HG03196 (cell line): ENCODE data around the gene FBXW11.

Experiments used
- ATAC-seq: cut with Tn5 transposase; IDR thresholded peaks from one replicate; pipeline ENCODE4 v1.9.1; 2021; ENCODE audit not compliant: unreplicated experiment

The FBXW11 gene

GRCh38 chr5:171847026-171847425 lies 159.4 kb downstream of the FBXW11 start:
- no peak for ATAC-seq

- ATAC-seq, result no peak
Measured at GRCh38 chr5:171846323-171846722, 160.1 kb downstream of the FBXW11 start.

DNA sequence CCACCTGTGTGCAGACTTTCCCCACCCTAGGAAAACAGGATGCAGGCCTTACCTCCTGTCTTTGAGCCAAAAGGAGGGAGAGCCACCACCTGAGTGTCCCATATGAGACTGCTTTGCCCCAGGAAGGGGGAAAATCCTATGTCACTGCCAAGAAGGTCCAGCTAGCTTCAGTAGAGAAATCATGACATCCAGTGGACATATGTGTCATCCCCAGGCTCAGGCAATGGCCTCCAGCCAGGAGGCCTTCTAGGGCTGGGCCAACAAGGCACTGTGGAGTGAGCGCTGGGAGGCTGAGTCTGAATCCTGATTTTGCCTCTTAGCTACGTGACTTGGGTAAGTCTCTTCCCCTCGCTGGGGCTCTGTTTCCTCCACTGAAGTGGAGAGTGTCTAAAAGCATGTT lies 160.6 kb downstream of the FBXW11 start:
- no peak for ATAC-seq

- no peak for ATAC-seq
Measured at GRCh38 chr5:171845040-171845630, 161.3 kb downstream of the FBXW11 start.

- ATAC-seq, result no peak
Measured at GRCh38 chr5:171842777-171843328, 163.6 kb downstream of the FBXW11 start.

GRCh38 chr5:171841984-171842776 lies 164.3 kb downstream of the FBXW11 start:
- ATAC-seq, result no peak

DNA sequence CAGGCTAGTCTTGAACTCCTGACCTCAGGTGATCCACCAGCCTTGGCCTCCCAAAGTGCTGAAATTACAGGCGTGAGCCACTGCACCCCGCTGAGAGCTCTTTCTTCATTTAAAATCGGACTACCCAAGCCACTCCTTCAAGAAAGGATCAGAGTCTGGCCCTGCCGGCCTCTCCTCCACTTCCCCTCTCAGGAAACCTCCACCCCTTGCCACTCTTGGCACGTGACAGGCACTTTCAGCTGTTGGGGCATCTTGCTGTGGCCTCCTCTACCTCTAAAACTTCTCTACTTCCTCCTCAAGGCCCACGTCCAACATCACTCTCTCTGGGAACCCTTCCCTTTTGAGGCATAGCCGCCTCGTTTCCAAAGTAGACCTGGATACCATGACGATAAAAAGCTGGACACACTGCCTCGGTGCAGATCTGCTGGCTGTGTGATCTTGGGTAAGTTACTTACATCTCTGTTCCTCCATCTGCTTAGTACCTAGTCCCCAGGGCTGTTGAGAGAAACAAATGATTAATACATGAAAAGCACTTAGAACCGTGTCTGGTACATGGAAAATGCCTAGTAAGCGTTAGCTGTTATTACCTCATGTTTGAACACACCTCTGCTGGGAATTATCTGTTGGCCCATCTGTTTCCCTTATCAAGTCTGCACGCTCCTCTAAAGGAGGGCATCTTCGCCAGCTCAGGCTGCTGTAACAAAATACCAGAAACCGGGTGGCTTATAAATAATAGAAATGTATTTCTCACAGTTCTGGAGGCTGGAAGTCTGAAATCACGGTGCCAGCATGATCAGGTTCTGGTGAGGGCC lies 165.5 kb downstream of the FBXW11 start:
- no peak for ATAC-seq

DNA sequence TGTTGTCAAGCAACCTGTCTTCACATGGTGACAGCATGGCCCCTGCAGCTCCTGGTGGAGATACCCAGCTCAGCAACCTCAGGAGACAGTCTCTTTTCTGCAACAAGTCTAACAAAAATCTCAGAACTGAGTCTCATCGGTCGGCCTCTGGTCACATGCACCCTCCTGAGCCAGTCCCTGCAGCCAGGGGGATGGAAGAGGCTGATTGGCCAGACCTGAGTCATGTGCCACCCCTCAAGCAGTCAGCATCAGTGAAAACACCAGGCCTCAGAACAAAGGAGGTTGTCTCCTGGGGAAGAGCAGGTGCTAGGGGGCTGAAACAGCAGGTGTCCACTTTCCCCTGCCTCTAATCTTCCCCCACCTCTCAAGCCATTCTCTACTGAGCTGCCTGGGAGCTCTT lies 166.4 kb downstream of the FBXW11 start:
- ATAC-seq, result no peak

- no peak for ATAC-seq
Measured at GRCh38 chr5:171839112-171839511, 167.3 kb downstream of the FBXW11 start.

- ATAC-seq, result no peak
Measured at GRCh38 chr5:171838066-171838465, 168.4 kb downstream of the FBXW11 start.

DNA sequence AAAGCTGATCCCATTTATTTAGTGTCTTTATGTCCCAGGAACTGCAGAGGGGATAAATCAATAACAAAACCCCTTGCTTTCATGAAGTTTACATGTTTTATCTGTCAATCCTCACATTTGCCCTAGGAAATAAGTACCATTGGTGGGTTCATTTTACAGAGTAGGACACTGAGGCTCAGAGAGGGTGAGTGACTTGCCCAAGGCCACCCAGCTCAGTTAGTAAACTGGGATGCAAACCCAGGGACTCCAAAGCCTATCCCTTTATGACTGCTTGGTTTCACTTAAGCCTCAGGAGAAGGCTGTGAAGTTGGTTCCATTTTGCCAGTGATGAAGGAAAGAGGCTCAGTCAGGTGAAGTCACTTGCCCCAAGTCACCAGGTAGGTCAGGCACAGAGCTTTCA lies 168.9 kb downstream of the FBXW11 start:
- no peak for ATAC-seq

GRCh38 chr5:171835066-171835465 lies 171.4 kb downstream of the FBXW11 start:
- ATAC-seq, result no peak

DNA sequence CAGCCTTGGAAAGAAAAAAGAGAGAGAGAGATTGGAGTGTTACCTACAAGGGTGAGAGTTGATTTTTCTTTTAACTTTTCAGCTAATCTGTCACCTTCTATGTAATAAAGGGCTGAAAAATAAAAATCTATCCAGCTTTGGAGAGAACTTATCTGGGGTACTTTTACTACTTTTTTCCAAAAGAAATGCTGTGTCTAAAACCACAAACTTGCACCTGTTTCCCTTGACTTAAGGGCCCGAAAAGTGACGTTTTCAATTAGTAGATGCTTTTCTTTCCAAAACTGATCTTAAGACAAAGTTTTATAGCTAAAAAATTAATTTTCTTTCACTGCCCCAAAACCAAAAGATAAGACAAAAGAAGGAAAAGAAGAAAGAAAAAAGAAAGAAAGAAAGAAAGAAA lies 172.0 kb downstream of the FBXW11 start:
- no peak for ATAC-seq

GRCh38 chr5:171832775-171833174 lies 173.7 kb downstream of the FBXW11 start:
- ATAC-seq, result no peak

- no peak for ATAC-seq
Measured at GRCh38 chr5:171830686-171831085, 175.8 kb downstream of the FBXW11 start.

DNA sequence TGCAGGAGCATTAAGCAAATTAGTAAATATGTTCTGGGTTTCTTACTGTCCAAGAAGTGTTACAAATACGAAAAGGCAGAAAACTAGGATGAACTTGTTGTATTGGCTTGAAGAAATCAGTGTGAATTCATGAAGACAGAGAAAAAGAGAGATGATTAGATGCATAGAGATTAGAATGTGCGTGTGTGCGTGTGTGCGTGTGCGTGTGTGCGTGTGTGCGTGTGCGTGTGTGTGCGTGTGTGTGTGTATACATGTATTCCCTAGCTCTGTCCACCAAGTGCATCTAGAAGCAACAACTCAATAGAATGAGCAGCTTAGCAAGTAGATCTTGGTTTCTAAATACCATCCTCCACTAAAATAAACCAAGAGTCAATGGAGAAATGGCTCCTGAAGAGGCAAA lies 179.3 kb downstream of the FBXW11 start:
- no peak for ATAC-seq

DNA sequence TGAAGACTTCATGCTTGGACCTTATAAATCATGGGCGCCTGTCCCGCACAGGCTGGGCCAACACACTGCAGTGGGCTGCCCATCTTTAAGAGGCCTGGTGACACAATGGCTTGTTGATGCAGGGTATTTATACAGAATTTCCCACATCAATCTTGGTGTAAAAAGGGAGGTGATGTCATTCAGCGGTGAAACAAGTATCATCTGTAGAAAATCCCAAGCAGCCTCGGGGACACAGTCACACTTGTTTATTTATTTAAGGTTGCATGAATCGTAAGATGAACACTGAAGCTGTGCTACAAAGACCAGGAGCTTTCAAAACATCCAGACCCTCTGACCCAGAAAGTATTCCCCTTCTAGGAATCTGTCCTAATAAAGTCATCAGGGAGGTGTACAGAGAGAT lies 180.3 kb downstream of the FBXW11 start:
- no peak for ATAC-seq

DNA sequence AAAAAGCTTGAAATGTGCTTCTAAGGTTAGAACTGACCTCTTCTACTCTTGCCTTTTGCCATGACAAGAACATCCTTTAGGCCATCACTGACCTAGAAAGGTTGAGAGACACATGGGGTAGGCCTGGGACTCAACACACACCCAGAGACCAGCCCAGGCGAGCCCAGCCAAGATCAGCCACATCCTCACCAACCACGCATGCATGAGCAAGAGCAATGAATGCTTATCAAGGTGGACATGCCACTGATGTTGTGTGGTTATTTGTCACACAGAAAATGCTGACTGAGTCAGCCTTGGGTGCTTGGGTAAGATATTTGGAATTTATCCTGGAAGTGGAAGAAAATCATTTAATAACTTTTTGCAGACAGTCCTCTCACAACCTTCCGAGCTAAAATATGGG lies 181.4 kb downstream of the FBXW11 start:
- ATAC-seq, result no peak

DNA sequence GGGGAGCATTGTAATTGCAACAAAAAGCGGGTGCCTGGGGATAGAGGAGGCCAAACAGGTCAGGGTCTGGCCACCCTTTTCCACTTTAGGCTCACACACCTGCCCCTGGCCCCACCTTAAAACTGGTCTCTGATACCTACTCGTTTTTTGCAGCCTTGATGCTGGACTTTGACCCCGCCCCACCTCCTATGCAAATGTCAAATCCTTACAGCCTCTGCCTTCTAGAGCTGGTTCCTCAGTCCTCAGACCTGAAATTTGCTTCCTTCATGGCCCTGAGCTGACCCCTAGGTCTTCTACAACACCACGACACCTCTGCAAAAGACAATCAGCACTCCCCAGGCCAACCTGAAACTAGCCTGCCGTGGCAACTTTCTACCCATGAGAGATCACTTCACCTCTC lies 183.2 kb downstream of the FBXW11 start:
- ATAC-seq, result no peak

DNA sequence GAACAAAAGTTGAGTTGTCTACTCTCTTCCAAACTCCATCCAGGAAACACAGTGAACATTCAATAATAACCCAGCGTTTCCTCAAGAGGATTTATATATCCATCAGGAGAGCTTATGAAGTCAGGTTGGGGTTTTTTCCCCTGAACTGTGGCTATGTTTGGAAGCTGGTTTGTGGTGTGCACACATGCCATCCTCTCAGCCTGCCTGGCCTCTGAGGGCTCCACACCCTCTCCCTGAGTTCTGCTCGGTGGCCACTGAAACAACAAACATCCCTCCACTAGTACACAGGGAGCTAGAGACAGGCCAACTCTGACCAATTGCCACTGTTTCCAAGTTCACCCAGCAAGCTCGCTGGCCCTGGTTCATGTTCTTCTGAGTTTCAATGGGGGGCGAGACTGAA lies 185.2 kb downstream of the FBXW11 start:
- no peak for ATAC-seq

DNA sequence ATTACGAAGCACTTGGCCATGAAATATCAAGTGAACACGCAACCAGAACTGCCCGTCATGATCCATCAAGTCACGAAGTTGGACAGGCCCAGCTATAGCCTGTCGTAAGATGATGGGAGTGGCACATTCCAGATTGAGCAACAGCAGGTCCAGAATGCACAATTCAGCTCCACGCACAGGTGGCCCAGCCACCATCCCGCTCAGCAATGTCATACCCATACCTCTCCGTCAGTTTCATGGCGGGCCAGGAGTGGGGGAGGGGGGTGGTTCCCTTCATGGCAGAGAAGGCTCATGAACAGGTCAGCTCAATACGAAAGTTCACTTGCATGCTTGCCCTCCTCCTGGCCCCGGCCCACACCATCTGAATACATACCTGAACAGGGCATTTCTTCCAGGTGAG lies 185.9 kb downstream of the FBXW11 start:
- no peak for ATAC-seq

DNA sequence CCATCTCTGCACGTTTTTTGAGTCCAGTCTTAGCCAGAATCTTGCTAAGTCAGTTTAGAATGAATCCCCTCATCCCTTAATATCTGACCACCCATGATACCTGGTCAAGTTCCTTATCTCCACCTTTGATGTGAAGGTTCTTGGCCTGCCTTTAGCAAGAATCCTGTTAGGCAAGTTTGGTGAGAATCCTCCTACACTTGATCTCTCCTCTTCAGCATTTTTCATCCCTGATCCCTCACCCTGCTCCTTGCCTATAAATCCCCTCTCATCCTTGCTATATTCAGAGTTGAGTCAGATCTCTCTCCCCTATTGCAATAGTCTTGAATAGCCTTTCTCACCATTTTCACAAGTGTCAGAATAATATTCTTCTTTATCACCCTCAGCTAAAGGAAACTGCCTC lies 189.8 kb downstream of the FBXW11 start:
- ATAC-seq, result no peak
